A673 (cell line): Measurements from ENCODE around the gene DCP2. TPM values are rescaled to one million over a fixed set of nuclear protein-coding genes. Genes with fewer than 3 reads are reported as not detected.

Experiments
- BruUV-seq: library from RNA; stranded (reverse); fragments of 400-500 nt; replicated peaks from 2 replicates; lab custom pipeline; 2021; lab: Mats Ljungman, UMichigan
- CTCF ChIA-PET: fragments of 300-600 bp; sonication (Branson Sonifier 250); formaldehyde crosslinking; loops from one replicate; lab custom pipeline; 2022; ENCODE audit warnings: antibody characterized with exemption; lab: Charles Lee
- POLR2A ChIA-PET: fragments of 300-600 bp; sonication (Branson Sonifier 250); formaldehyde crosslinking; loops from one replicate; lab custom pipeline; 2022; ENCODE audit warnings: antibody characterized with exemption; ENCODE audit not compliant: low non-redundant PET; lab: Charles Lee
- DNase-seq: peaks from one replicate; pipeline ENCODE4 v3.0.0-alpha.2; 2015; ENCODE audit warnings: low spot score
- H3K27ac ChIP-seq: fragments of 200-600 bp; sonication (generic); 2 replicates; pipeline ENCODE4 v1.5.1; 2016; ENCODE audit warnings: mixed run types, low read depth, mild to moderate bottlenecking, mixed read lengths, antibody characterized with exemption, low read length; ENCODE audit not compliant: poor library complexity, severe bottlenecking
- H3K27me3 ChIP-seq: fragments of 200-600 bp; sonication (generic); replicated peaks from 2 replicates; pipeline ENCODE4 v1.6.1; 2017; ENCODE audit warnings: mixed run types, low read depth, mild to moderate bottlenecking, mixed read lengths, antibody characterized with exemption, low read length; ENCODE audit not compliant: insufficient read depth, poor library complexity
- H3K36me3 ChIP-seq: fragments of 200-600 bp; sonication (generic); 2 replicates; pipeline ENCODE4 v1.6.1; 2016; ENCODE audit warnings: mixed run types, mild to moderate bottlenecking, mixed read lengths, antibody characterized with exemption, low read length; ENCODE audit not compliant: insufficient read depth, poor library complexity, severe bottlenecking
- H3K4me1 ChIP-seq: fragments of 200-600 bp; sonication (generic); 2 replicates; pipeline ENCODE4 v1.6.1; 2017; ENCODE audit warnings: mixed run types, mild to moderate bottlenecking, mixed read lengths, antibody characterized with exemption, low read length; ENCODE audit not compliant: insufficient read depth, poor library complexity, severe bottlenecking
- H3K4me3 ChIP-seq: fragments of 200-600 bp; sonication (generic); 2 replicates; pipeline ENCODE4 v1.5.1; 2016; ENCODE audit warnings: low read depth, mixed run types, mild to moderate bottlenecking, mixed read lengths, low read length; ENCODE audit not compliant: poor library complexity, severe bottlenecking
- H3K9me3 ChIP-seq: fragments of 200-600 bp; sonication (generic); 2 replicates; pipeline ENCODE4 v1.6.1; 2016; ENCODE audit warnings: mixed run types, low read depth, mild to moderate bottlenecking, mixed read lengths, antibody characterized with exemption, low read length; ENCODE audit not compliant: poor library complexity, severe bottlenecking
- CTCF ChIP-seq: fragments of 300-800, 200-600 bp; sonication (generic); conservative IDR thresholded peaks from 2 replicates; pipeline ENCODE4 v1.5.1; 2017; ENCODE audit warnings: low read depth, mild to moderate bottlenecking, antibody characterized with exemption, low read length, moderate library complexity, mixed read lengths
- EZH2 ChIP-seq: fragments of 200-600 bp; sonication (generic); IDR thresholded peaks from 2 replicates; pipeline ENCODE4 v1.6.1; 2017; ENCODE audit warnings: borderline replicate concordance, low read depth, mild to moderate bottlenecking, mixed read lengths, antibody characterized with exemption, low read length; ENCODE audit not compliant: poor library complexity, severe bottlenecking
- intact Hi-C: fragments of 100-400 bp; cut with micrococcal nuclease; formaldehyde crosslinking; loops from one replicate; pipeline ENCODE4 v1.10.0; 2022; ENCODE audit not compliant: unreplicated experiment
- total RNA-seq: library from RNA; stranded (reverse); gene quantifications from 2 replicates; pipeline ENCODE4 v1.2.3, GENCODE V29; 2021

The DCP2 gene
- total RNA-seq, 1 experiment from 2014 or later, result 73.5 TPM

GRCh38 chr5:113039229-113039933 is 62.8 kb downstream of the DCP2 start:
- CTCF ChIA-PET, result no interaction called here

DNA sequence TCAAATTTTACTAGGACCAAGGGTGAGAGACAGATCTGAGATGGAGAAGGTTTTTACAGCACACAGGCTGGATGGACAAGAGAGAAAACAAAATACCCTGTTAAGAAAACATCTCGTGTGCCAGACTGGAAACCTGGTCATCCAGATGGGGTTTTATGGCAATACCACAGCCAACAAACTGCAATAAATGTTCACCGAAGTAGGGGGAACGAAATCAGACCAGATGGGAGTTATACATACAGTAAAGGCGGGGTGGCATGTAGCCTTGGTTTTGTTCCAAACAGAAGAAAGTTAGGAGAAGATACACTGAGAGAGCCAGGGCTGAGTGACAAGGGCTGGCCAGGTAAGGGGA is 63.3 kb downstream of the DCP2 start:
- no TSS peak for BruUV-seq

More at GRCh38 chr5:113039229-113039933, 62.8 kb downstream of the DCP2 start:
- intact Hi-C loops, result no loop called here
- Histone ChIP-seq H3K27ac (no peak overlapping the region), H3K36me3 (no peaks in the 10 kb centered on the region), H3K27me3 (no peaks in the 10 kb centered on the region), H3K4me1 (no peaks in the 10 kb centered on the region), H3K4me3 (no peak overlapping the region), H3K9me3 (no peaks in the 10 kb centered on the region)
- BruUV-seq, result no TSS peak
- POLR2A ChIA-PET, result interaction anchor here (0.7 kb wide), 1 partner anchor 18 kb away, joined by 3 read pairs; no protein-coding TSS in a partner anchor
- DNase-seq, result no peak
- no peak for TF ChIP-seq CTCF
- TF ChIP-seq EZH2, result no peak

GRCh38 chr5:113040672-113041260 is 64.2 kb downstream of the DCP2 start:
- ChIA-PET CTCF (no interaction called here), POLR2A (no interaction called here)
- H3K4me3 ChIP-seq, result no peak overlapping the region
- H3K27ac ChIP-seq, result no peak overlapping the region
- H3K4me1 ChIP-seq, result no peaks in the 10 kb centered on the region
- TF ChIP-seq CTCF, result no peak
- no peak for TF ChIP-seq EZH2
- no peak for DNase-seq
- H3K9me3 ChIP-seq, result no peaks in the 10 kb centered on the region
- BruUV-seq, result no TSS peak
- H3K27me3 ChIP-seq, result no peaks in the 10 kb centered on the region
- intact Hi-C loops, result no loop called here
- no peaks in the 10 kb centered on the region for H3K36me3 ChIP-seq

More for the DNA sequence above, 63.3 kb downstream of the DCP2 start:
- intact Hi-C loops, result no loop called here
- no peak overlapping the region for H3K27ac ChIP-seq
- no peak for DNase-seq
- H3K4me3 ChIP-seq, result no peak overlapping the region
- TF ChIP-seq EZH2, result no peak
- no peak for TF ChIP-seq CTCF
- H3K36me3 ChIP-seq, result no peaks in the 10 kb centered on the region
- CTCF ChIA-PET, result no interaction called here
- no peaks in the 10 kb centered on the region for H3K9me3 ChIP-seq
- H3K27me3 ChIP-seq, result no peaks in the 10 kb centered on the region
- no peaks in the 10 kb centered on the region for H3K4me1 ChIP-seq
- POLR2A ChIA-PET, result no interaction called here
